Measurements from ENCODE around the gene CCDC141.
A peak's percentile ranks its signal among the peaks of the same experiment; 100 is the strongest.
"Not testable (repeated sequence)": the region's sequence is repeated elsewhere in the genome, so short reads cannot be mapped to it uniquely, and the experiment has no call there.

Gene CCDC141, protein sequence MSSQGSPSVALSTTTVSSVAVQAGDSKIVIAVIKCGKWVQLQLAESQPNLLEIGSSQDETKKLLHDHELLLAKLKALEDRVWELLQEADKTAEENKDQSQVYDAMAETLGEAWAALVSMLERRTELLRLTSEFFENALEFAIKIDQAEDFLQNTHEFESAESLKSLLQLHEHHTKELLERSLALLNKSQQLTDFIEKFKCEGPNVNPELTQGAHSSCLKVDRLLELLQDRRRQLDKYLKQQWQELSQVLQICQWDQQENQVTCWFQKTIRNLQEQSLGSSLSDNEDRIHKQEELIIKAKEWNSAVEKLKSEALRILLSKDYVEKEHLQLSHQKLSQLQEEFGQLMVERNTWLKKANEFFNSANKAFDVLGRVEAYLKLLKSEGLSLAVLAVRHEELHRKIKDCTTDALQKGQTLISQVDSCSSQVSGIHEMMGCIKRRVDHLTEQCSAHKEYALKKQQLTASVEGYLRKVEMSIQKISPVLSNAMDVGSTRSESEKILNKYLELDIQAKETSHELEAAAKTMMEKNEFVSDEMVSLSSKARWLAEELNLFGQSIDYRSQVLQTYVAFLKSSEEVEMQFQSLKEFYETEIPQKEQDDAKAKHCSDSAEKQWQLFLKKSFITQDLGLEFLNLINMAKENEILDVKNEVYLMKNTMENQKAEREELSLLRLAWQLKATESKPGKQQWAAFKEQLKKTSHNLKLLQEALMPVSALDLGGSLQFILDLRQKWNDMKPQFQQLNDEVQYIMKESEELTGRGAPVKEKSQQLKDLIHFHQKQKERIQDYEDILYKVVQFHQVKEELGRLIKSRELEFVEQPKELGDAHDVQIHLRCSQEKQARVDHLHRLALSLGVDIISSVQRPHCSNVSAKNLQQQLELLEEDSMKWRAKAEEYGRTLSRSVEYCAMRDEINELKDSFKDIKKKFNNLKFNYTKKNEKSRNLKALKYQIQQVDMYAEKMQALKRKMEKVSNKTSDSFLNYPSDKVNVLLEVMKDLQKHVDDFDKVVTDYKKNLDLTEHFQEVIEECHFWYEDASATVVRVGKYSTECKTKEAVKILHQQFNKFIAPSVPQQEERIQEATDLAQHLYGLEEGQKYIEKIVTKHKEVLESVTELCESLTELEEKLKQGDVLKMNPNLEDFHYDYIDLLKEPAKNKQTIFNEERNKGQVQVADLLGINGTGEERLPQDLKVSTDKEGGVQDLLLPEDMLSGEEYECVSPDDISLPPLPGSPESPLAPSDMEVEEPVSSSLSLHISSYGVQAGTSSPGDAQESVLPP (N-terminal part only)

DNA sequence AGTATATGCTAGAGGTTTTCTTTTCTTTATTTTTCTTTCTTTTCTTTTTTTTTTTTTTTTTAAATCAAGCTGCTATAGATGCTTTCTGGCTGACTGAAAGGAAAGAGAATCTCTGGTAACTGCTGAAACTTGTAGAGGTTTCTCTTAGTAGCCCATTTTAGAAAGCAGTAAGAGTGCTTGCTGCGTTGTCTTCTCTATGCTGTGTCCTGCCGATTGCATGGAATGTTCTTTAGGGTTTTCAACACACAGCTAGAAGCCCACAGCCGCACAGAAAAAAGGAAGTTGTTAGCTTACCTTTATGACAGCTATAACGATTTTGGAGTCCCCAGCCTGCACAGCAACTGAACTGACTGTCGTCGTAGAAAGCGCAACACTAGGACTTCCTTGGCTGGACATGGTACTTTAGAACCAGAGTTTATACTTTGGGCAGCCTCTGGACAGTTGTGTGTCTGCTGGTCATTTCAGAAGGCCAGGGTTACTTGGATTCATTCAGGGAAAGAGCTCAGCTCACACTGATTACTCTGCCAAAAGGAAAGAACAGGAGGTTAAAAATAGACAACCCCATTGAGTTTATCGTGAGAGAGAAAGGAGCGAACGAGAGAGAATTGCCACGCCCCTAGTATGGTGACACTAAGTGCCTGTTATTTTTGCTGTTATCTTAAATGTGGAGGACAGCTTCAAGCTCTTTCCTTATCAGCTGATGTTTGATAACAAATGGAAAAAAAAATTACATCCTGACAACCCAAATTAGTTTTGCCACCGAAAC, at the start of gene CCDC141:
TSS of gene CCDC141 (minus strand) at position 592 of the 766 bp plus-strand sequence. CDS start at position 396, 196 bp downstream.
- TF ChIP-seq, protein P1, sequence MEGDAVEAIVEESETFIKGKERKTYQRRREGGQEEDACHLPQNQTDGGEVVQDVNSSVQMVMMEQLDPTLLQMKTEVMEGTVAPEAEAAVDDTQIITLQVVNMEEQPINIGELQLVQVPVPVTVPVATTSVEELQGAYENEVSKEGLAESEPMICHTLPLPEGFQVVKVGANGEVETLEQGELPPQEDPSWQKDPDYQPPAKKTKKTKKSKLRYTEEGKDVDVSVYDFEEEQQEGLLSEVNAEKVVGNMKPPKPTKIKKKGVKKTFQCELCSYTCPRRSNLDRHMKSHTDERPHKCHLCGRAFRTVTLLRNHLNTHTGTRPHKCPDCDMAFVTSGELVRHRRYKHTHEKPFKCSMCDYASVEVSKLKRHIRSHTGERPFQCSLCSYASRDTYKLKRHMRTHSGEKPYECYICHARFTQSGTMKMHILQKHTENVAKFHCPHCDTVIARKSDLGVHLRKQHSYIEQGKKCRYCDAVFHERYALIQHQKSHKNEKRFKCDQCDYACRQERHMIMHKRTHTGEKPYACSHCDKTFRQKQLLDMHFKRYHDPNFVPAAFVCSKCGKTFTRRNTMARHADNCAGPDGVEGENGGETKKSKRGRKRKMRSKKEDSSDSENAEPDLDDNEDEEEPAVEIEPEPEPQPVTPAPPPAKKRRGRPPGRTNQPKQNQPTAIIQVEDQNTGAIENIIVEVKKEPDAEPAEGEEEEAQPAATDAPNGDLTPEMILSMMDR (IDR thresholded peaks at IDR 0.05; ENCODE audit: extremely low read depth, insufficient read depth, missing control alignments) = no peak
- peak; percentile 24 for DNase-seq (ENCODE audit: low spot score)
- in situ Hi-C loops (cut with MboI; ENCODE audit: low pct_unique_long_range_greater_than_20kb, low sequenced_read_pairs, unreplicated experiment) = no loop called here

DNA sequence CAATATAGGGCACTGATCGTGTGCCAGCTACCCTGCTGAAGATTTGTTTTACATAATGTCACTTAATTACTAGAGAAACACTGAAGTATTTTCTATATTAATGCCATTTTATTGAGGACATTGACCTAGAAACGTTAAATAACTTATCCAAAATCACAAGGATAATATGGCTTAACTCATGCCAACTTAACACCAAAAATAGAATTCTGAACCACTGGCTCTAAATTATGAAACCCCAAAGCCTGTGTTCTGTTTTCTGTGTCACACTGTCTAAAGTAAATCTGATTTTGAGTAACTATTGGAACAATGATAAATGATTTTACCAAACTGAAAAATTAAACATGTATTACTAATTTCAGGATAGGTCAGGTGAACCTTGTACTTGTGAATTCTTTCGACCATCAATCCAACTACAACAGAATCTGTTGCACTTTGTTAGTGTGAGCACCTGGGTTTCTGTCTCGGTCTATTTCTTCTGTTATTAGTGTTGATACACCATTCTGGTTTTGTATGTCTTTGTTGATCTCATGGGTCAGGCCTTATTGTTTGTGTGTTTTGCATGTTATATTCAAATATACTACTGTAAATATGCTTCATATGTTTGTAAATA, 48.2 kb upstream of the CCDC141 start:
- in situ Hi-C loops (cut with MboI; ENCODE audit: low pct_unique_long_range_greater_than_20kb, low sequenced_read_pairs, unreplicated experiment) = no loop called here
- no peak for DNase-seq (ENCODE audit: low spot score)
- TF ChIP-seq, protein P1 (IDR thresholded peaks at IDR 0.05; ENCODE audit: extremely low read depth, insufficient read depth, missing control alignments) = no peak

DNA sequence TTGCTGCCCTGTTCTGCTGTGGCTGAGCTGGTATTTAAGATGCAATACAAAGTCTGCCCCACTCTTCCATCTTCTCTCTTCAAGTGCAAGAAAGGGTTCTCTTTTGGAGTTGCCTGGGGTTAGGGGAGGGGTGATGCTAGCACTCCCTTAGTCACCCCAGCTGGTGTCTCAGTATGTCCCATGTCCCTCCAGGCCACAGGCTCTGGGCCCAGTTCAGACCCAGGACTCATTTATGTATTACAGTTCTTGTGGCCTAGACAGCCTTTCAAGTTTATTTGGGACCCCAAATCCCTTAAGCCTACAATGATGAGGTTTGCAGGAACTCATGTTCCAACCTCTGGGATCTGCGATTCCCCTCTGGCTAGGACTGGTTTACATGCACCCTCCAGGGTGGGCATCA, 47.2 kb upstream of the CCDC141 start:
- TF ChIP-seq, protein P1 (IDR thresholded peaks at IDR 0.05; ENCODE audit: extremely low read depth, insufficient read depth, missing control alignments) = no peak
- no peak for DNase-seq (ENCODE audit: low spot score)
- in situ Hi-C loops (cut with MboI; ENCODE audit: low pct_unique_long_range_greater_than_20kb, low sequenced_read_pairs, unreplicated experiment) = no loop called here

DNA sequence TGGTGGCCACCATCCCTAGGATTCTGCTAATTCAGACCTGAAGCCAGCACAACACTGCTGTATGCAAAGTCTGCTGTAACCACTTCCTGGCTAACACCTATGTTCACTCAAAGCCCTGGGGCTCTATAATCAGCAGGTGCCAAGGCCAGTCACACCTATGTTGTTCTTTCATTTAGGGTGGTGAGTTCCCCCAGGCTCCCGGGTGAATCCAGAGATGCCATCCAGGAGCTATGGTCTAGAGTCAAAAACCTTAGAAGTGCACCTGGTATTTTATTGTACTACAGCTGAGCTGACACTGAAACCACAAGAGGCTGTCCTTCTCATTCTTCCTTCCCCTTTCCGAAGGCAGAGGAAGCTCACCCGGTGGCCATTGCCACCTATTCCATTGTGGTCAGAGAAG, 46.2 kb upstream of the CCDC141 start:
- TF ChIP-seq, protein P1 (IDR thresholded peaks at IDR 0.05; ENCODE audit: extremely low read depth, insufficient read depth, missing control alignments) = no peak
- in situ Hi-C loops (cut with MboI; ENCODE audit: low pct_unique_long_range_greater_than_20kb, low sequenced_read_pairs, unreplicated experiment) = no loop called here
- peak; percentile 5 for DNase-seq (ENCODE audit: low spot score)

DNA sequence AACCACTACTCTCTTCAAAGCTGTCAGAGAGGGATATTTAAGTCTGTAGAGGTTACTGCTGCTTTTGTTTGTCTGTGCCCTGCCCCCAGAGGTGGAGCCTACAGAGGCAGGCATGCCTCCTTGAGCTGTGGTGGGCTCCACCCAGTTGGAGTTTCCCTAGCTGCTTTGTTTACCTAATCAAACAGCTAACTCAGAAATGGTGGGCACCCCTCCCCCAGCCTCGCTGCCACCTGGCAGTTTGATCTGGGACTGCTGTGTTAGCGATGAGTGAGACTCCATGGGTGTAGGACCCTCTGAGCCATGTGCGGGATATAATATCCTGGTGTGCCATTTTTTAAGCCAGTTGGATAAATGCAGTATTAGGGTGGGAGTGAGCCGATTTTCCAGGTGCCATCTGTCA, 43.0 kb upstream of the CCDC141 start:
- in situ Hi-C loops (cut with MboI; ENCODE audit: low pct_unique_long_range_greater_than_20kb, low sequenced_read_pairs, unreplicated experiment); DNase-seq (ENCODE audit: low spot score): not testable (repeated sequence)

DNA sequence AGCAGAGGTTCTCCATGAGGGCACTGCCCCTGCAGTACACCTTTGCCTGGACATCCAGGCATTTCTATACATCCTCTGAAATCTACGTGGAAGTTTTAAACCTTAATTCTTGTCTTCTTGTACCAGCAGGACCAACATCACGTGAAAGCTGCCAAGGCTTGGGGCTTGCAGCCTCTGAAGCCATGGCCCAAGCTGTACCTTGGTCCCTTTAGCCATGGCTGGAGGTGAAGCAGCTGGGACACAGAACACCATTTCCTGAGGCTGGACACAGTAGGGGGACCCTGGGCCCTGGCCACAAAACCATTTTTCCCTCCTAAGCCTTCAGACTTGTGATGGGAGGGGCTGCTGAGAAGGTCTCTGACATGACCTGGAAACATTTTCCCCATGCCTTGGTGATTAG, 32.8 kb upstream of the CCDC141 start:
- TF ChIP-seq, protein P1 (IDR thresholded peaks at IDR 0.05; ENCODE audit: extremely low read depth, insufficient read depth, missing control alignments) = no peak
- no peak for DNase-seq (ENCODE audit: low spot score)
- in situ Hi-C loops (cut with MboI; ENCODE audit: low pct_unique_long_range_greater_than_20kb, low sequenced_read_pairs, unreplicated experiment) = no loop called here

All from GM13977 (cell line).